Activated T-cell treated with anti-CD3 and anti-CD28 coated beads, Interleukin-2, amount 50 U/mL, for 24 hours (primary cell): ENCODE data around the gene TSPAN31.
A peak's percentile ranks its signal among the peaks of the same experiment; 100 is the strongest.
"Not testable (repeated sequence)": the region's sequence is repeated elsewhere in the genome, so short reads cannot be mapped to it uniquely, and the experiment has no call there.

Experiments used
- DNase-seq: peaks from one replicate; pipeline ENCODE4 v3.0.0-alpha.2; 2020
- H3K27ac Mint-ChIP-seq: 2 replicates; pipeline ENCODE4 v1.8.0; 2020; ENCODE audit warnings: mild to moderate bottlenecking, mixed read lengths
- H3K27me3 Mint-ChIP-seq: 2 replicates; pipeline ENCODE4 v1.8.0; 2020; ENCODE audit warnings: mixed read lengths
- H3K36me3 Mint-ChIP-seq: 2 replicates; pipeline ENCODE4 v1.8.0; 2020; ENCODE audit warnings: low read depth, mixed read lengths
- H3K4me1 Mint-ChIP-seq: 2 replicates; pipeline ENCODE4 v1.8.0; 2020; ENCODE audit warnings: low read depth, mixed read lengths
- H3K4me3 Mint-ChIP-seq: 2 replicates; pipeline ENCODE4 v1.8.0; 2020; ENCODE audit warnings: mild to moderate bottlenecking, moderate library complexity, mixed read lengths
- H3K9me3 Mint-ChIP-seq: 2 replicates; pipeline ENCODE4 v1.8.0; 2020; ENCODE audit warnings: mixed read lengths

Gene TSPAN31

GRCh38 chr12:57718641-57719528, 26.0 kb upstream of the TSPAN31 start:
- Mint-ChIP-seq H3K27ac (peak overlapping the region; percentile 51), H3K36me3 (peaks cover 71% of the 10 kb centered on the region), H3K27me3 (no peaks in the 10 kb centered on the region), H3K9me3 (no peaks in the 10 kb centered on the region), H3K4me3 (no peak overlapping the region), H3K4me1 (no peaks in the 10 kb centered on the region)
- no peak for DNase-seq

DNA sequence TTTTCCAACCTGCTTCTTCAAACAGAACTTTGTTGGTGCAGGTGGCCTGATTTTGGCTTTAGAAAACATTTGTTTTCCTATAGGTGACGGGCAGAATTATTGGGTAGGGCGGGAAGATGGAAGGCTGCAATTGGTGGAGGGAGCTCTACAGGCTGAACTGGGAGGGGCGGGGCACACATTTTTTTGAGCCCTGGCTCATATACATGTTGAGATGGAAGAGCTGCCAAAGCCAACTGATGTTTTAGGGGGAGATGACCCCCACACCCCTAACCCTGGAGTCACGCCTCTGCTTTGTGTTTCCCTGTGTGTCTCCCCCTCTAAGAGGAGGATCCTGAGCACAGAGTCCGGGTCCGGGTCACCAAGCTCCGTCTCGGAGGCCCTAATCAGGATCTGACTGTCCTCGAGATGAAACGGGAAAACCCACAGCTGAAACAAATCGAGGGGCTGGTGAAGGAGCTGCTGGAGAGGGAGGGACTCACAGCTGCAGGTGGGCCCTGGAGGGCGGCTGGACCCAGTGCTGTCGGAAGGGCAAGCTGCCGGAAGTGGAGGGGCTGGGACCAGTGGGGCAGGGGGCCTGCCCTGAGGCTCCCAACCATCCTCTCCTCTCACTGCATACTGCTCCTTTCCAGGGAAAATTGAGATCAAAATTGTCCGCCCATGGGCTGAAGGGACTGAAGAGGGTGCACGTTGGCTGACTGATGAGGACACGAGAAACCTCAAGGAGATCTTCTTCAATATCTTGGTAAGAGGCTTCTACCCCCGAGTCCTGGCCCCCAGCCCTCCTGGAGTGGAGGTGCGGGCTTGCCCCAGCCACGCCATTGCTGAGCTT, 24.8 kb upstream of the TSPAN31 start:
- DNase-seq: no peak
- H3K36me3 Mint-ChIP-seq: peaks cover 72% of the 10 kb centered on the region
- H3K27ac Mint-ChIP-seq: peak overlapping the region; percentile 61
- peaks cover 3% of the 10 kb centered on the region for H3K4me1 Mint-ChIP-seq
- H3K27me3 Mint-ChIP-seq: no peaks in the 10 kb centered on the region
- H3K9me3 Mint-ChIP-seq: no peaks in the 10 kb centered on the region
- no peak overlapping the region for H3K4me3 Mint-ChIP-seq

DNA sequence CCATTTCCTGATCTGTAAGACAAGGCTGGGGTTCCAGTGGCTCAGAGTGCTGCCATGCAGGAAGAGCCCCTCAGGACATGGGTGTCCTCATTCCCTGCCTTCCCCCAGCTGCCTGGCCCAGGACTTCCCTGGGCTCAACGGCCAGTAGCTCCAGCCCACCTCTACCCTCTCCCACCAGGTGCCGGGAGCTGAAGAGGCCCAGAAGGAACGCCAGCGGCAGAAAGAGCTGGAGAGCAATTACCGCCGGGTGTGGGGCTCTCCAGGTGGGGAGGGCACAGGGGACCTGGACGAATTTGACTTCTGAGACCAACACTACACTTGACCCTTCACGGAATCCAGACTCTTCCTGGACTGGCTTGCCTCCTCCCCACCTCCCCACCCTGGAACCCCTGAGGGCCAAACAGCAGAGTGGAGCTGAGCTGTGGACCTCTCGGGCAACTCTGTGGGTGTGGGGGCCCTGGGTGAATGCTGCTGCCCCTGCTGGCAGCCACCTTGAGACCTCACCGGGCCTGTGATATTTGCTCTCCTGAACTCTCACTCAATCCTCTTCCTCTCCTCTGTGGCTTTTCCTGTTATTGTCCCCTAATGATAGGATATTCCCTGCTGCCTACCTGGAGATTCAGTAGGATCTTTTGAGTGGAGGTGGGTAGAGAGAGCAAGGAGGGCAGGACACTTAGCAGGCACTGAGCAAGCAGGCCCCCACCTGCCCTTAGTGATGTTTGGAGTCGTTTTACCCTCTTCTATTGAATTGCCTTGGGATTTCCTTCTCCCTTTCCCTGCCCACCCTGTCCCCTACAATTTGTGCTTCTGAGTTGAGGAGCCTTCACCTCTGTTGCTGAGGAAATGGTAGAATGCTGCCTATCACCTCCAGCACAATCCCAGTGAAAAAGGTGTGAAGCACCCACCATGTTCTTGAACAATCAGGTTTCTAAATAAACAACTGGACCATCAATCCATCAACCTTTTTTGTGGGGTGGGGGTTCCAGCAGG, 23.9 kb upstream of the TSPAN31 start:
- H3K4me3 Mint-ChIP-seq: no peak overlapping the region
- peak overlapping the region; percentile 61 for H3K27ac Mint-ChIP-seq
- no peak for DNase-seq
- no peaks in the 10 kb centered on the region for H3K9me3 Mint-ChIP-seq
- peaks cover 70% of the 10 kb centered on the region for H3K36me3 Mint-ChIP-seq
- H3K27me3 Mint-ChIP-seq: no peaks in the 10 kb centered on the region
- H3K4me1 Mint-ChIP-seq: peaks cover 4% of the 10 kb centered on the region

DNA sequence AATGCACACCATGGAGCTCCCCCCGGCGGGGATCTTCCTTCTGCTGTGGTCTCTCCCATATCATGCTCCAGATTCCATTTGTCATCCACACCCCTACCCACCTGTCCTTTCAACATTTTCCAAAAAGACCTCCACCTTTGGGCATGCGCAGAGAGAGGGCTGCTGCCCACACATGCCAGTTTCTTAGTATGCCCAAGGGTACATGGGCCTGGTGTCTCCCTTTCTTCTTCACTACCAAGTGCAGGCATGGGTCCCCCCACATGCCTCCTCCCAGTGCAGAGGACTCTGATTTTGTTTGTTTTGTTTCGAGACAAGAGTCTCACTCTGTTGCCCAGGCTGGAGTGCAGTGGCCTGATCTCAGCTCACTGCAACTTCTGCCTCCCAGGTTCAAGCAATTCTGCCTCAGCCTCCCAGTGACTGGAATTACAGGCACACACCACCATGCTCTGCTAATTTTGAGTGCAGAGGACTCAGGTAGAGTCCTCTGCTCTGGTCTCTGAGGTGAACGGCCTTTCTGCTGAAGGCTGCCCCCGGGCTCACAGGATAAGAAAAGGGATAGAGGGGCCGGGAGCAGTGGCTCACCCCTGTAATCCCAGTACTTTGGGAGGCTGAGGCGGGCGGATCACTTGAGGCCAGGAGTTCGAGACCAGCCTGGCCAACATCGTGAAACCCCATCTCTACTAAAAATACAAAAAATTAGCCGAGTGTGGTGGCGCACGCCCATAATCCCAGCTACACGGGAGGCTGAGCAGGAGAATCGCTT, 22.8 kb upstream of the TSPAN31 start:
- not testable (repeated sequence) for DNase-seq, H3K27me3 Mint-ChIP-seq, H3K4me1 Mint-ChIP-seq, H3K4me3 Mint-ChIP-seq, H3K9me3 Mint-ChIP-seq
- H3K36me3 Mint-ChIP-seq: peaks cover 67% of the 10 kb centered on the region
- peak overlapping the region; percentile 55 for H3K27ac Mint-ChIP-seq

GRCh38 chr12:57722716-57723629, 21.9 kb upstream of the TSPAN31 start:
- H3K36me3 Mint-ChIP-seq: peaks cover 71% of the 10 kb centered on the region
- DNase-seq: peak; percentile 30
- no peak overlapping the region for H3K4me3 Mint-ChIP-seq
- peaks cover 5% of the 10 kb centered on the region for H3K4me1 Mint-ChIP-seq
- H3K27ac Mint-ChIP-seq: peak overlapping the region; percentile 81
- no peaks in the 10 kb centered on the region for H3K9me3 Mint-ChIP-seq
- H3K27me3 Mint-ChIP-seq: no peaks in the 10 kb centered on the region

- no peaks in the 10 kb centered on the region for H3K27me3 Mint-ChIP-seq
- peaks cover 5% of the 10 kb centered on the region for H3K4me1 Mint-ChIP-seq
- H3K4me3 Mint-ChIP-seq: no peak overlapping the region
- peaks cover 71% of the 10 kb centered on the region for H3K36me3 Mint-ChIP-seq
- H3K27ac Mint-ChIP-seq: peak overlapping the region; percentile 81
- DNase-seq: no peak
- no peaks in the 10 kb centered on the region for H3K9me3 Mint-ChIP-seq
Measured at GRCh38 chr12:57723630-57723962, 21.2 kb upstream of the TSPAN31 start.

GRCh38 chr12:57724003-57724935, 20.6 kb upstream of the TSPAN31 start:
- no peak overlapping the region for H3K4me3 Mint-ChIP-seq
- H3K4me1 Mint-ChIP-seq: peaks cover 5% of the 10 kb centered on the region
- no peaks in the 10 kb centered on the region for H3K27me3 Mint-ChIP-seq
- H3K36me3 Mint-ChIP-seq: peaks cover 68% of the 10 kb centered on the region
- peak overlapping the region; percentile 45 for H3K27ac Mint-ChIP-seq
- DNase-seq: peak; percentile 31
- no peaks in the 10 kb centered on the region for H3K9me3 Mint-ChIP-seq

DNA sequence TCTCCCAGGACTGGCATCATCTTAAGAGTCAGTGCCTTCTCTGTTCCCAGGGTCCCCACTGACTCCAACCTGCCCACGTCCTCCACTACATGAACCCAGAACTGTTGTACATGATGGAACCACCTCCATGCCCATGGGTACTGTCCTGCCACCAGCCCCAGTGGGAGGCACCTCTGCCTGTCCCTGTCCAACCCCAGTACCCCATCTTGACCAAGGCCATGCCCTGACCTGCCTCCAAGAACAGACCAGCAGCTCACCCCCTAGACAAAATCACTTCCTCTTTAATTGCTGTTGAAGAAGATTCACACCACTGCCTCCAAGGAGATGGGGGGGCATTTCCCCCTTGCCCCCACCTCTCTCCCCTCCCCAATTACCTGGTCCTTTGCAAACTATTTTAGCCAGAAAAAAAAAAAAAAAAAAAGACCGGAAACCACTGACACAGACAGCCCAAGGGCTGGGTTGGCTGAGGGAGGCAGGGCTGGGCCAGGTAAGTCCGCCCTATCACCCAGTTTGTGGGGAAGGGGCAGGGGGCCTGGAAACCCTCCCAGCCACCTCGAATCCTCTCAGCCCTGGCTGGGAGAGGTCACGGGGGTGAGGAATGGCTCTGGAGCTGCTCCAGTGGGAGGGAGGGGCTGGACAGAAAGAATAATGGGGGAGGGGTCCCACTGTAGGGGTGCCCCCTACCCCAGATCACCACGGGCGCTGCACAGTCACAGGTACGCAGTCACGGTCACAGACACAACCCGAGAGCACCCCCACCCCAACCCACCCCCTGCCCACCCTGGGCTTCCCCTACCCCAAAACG, 19.7 kb upstream of the TSPAN31 start:
- Mint-ChIP-seq H3K9me3 (no peaks in the 10 kb centered on the region), H3K27ac (peak overlapping the region; percentile 45), H3K36me3 (peaks cover 68% of the 10 kb centered on the region), H3K4me1 (peaks cover 5% of the 10 kb centered on the region), H3K27me3 (no peaks in the 10 kb centered on the region), H3K4me3 (no peak overlapping the region)
- DNase-seq: peak; percentile 28

DNA sequence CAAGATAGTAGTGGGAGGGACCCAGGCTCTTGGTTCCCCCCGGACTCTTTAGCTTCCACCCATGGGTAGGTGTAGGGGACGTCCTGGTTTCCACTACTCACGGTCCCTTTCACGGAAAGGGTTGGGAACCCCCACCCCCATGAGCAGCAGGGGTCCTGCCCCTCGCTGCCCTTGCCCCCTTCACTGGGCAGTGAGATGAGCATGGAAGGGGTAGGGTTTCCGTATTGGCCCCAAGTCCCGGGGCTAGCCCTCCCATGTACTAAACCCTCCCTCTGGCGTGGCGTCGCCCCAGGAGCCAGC, 19.0 kb upstream of the TSPAN31 start:
- Mint-ChIP-seq H3K36me3 (peaks cover 68% of the 10 kb centered on the region), H3K4me3 (no peak overlapping the region), H3K4me1 (peaks cover 5% of the 10 kb centered on the region), H3K27me3 (no peaks in the 10 kb centered on the region), H3K27ac (no peak overlapping the region), H3K9me3 (no peaks in the 10 kb centered on the region)
- no peak for DNase-seq

DNA sequence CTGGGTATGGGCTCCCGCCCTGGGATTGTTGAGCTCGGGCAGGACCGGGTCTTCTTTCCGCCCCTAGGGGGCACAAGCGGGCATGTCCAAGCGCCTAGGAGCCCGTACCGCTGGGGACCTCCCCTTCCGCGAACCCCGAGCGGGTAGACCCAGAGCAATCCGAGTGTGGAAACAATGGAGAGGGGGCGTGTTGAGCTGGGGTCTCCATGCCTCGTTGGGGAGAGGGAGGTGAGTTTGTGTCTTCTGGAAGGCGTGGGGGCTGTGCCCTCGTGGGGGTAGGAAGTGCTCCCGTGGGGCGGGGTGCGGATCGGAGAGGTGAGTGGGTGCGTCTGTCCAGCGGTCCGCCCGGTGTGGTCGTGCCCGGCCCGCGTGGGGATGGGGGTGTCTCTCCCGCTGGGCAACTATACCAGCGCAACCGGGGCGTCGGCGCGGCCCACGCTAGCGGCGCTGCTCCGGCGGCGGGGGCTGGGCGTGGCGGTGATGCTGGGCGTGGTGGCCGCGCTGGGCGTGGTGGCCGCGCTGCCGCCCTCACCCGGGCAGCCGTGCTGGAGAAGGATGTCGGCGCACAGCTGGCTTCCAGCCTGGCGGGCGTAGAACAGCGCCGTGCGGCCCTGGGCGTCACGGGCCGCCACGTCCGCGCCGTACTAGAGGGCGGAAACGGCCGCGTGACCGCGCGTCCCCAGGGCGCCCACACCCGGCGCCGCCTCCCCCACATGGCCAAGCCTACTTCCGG, 18.5 kb upstream of the TSPAN31 start:
- H3K4me3 Mint-ChIP-seq: peak overlapping the region; percentile 56
- peak overlapping the region; percentile 73 for H3K27ac Mint-ChIP-seq
- no peaks in the 10 kb centered on the region for H3K27me3 Mint-ChIP-seq
- no peaks in the 10 kb centered on the region for H3K9me3 Mint-ChIP-seq
- H3K4me1 Mint-ChIP-seq: peaks cover 5% of the 10 kb centered on the region
- H3K36me3 Mint-ChIP-seq: peaks cover 68% of the 10 kb centered on the region
- peak; percentile 40 for DNase-seq
